SK-N-SH (cell line): Measurements from ENCODE around the gene FAM83D.

Source experiments
- EP300 ChIP-seq, 2 experiments: IDR thresholded peaks; 2 replicates each; pipeline versions ENCODE4 v1.4.0 to v1.6.1; 2012; ENCODE audit warnings: borderline replicate concordance in 1 of 2, low read depth in 1 of 2, low read length in 1 of 2
- GABPA ChIP-seq: IDR thresholded peaks from 2 replicates; pipeline ENCODE4 v1.4.0; 2012; ENCODE audit warnings: low read depth, mild to moderate bottlenecking
- RAD21 ChIP-seq: IDR thresholded peaks from 2 replicates; pipeline ENCODE4 v1.6.1; 2012; ENCODE audit warnings: mild to moderate bottlenecking, low read length
- SIN3A ChIP-seq: IDR thresholded peaks from 2 replicates; pipeline ENCODE4 v1.6.1; 2012; ENCODE audit warnings: low read depth, mild to moderate bottlenecking, low read length, moderate library complexity, borderline replicate concordance
- TAF1 ChIP-seq: IDR thresholded peaks from 2 replicates; pipeline ENCODE4 v1.6.1; 2012; ENCODE audit warnings: low read depth, mild to moderate bottlenecking, low read length, moderate library complexity, borderline replicate concordance
- TF ChIP-seq, protein P1 (sequence below): fragments of 200-600 bp; sonication (generic); IDR thresholded peaks from 2 replicates; pipeline ENCODE4 v1.6.1; 2017; ENCODE audit warnings: antibody characterized with exemption, mild to moderate bottlenecking, moderate library complexity

DNA sequence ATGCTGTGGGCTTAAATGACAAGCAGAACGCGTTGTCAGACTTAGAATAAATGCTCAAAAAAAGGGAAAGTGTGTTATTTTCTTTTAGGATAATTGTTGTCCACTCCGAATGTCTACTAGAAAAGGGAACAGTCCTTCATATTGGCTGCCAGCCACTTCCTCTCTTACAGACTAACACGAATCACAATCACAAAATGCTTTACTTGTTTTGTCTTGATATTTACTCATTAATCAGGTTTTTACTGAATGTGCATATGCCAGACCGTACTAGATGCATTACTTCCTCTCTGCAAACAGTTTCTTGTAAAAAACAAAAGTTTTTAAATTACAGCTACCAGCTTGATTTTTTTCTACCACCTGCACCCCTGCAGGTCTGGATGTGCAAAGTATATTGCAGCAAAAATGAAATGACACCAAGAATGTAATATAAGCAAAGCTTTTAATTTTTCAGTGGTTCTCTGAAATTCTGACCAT is 36.7 kb downstream of the FAM83D start:
- TF ChIP-seq SIN3A (no peak), GABPA (no peak), TAF1 (no peak), EP300 (IDR thresholded peaks at IDR 0.05; ENCODE audit: borderline replicate concordance in 1 of 2, low read depth in 1 of 2, low read length in 1 of 2) (no peak), RAD21 (no peak)
- TF ChIP-seq, protein P1, sequence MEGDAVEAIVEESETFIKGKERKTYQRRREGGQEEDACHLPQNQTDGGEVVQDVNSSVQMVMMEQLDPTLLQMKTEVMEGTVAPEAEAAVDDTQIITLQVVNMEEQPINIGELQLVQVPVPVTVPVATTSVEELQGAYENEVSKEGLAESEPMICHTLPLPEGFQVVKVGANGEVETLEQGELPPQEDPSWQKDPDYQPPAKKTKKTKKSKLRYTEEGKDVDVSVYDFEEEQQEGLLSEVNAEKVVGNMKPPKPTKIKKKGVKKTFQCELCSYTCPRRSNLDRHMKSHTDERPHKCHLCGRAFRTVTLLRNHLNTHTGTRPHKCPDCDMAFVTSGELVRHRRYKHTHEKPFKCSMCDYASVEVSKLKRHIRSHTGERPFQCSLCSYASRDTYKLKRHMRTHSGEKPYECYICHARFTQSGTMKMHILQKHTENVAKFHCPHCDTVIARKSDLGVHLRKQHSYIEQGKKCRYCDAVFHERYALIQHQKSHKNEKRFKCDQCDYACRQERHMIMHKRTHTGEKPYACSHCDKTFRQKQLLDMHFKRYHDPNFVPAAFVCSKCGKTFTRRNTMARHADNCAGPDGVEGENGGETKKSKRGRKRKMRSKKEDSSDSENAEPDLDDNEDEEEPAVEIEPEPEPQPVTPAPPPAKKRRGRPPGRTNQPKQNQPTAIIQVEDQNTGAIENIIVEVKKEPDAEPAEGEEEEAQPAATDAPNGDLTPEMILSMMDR: no peak
